Activated T-cell treated with anti-CD3 and anti-CD28 coated beads for 24 hours (primary cell): Measurements from ENCODE around the gene NTN1.

Experiments
- DNase-seq: peaks from one replicate; pipeline ENCODE4 v3.0.0-alpha.2; 2020; ENCODE audit warnings: low read depth

NTN1 gene

GRCh38 chr17:9199571-9200551 lies 178.6 kb downstream of the NTN1 start:
- no peak for DNase-seq

- no peak for DNase-seq
Measured at GRCh38 chr17:9200699-9201359, 179.5 kb downstream of the NTN1 start.

- DNase-seq, result no peak
Measured at GRCh38 chr17:9202532-9202931, 181.2 kb downstream of the NTN1 start.

GRCh38 chr17:9203771-9204425 lies 182.6 kb downstream of the NTN1 start:
- DNase-seq, result no peak

GRCh38 chr17:9204637-9205329 lies 183.5 kb downstream of the NTN1 start:
- no peak for DNase-seq

- no peak for DNase-seq
Measured at GRCh38 chr17:9205520-9206409, 184.5 kb downstream of the NTN1 start.

- DNase-seq, result no peak
Measured at GRCh38 chr17:9206410-9206703, 185.0 kb downstream of the NTN1 start.

- no peak for DNase-seq
Measured at GRCh38 chr17:9206741-9207332, 185.5 kb downstream of the NTN1 start.

- DNase-seq, result no peak
Measured at GRCh38 chr17:9208381-9209105, 187.2 kb downstream of the NTN1 start.

- DNase-seq, result no peak
Measured at GRCh38 chr17:9209347-9209746, 188.0 kb downstream of the NTN1 start.

- no peak for DNase-seq
Measured at GRCh38 chr17:9209781-9210370, 188.6 kb downstream of the NTN1 start.

GRCh38 chr17:9211133-9211765 lies 189.9 kb downstream of the NTN1 start:
- no peak for DNase-seq

- no peak for DNase-seq
Measured at GRCh38 chr17:9212376-9213302, 191.3 kb downstream of the NTN1 start.

GRCh38 chr17:9213303-9213640 lies 192.0 kb downstream of the NTN1 start:
- DNase-seq, result no peak

- DNase-seq, result no peak
Measured at GRCh38 chr17:9215465-9215864, 194.2 kb downstream of the NTN1 start.

GRCh38 chr17:9217151-9218056 lies 196.1 kb downstream of the NTN1 start:
- no peak for DNase-seq

- no peak for DNase-seq
Measured at GRCh38 chr17:9218064-9218635, 196.8 kb downstream of the NTN1 start.
